ENCODE results near the gene HOXA3.

HOXA3 gene

DNA sequence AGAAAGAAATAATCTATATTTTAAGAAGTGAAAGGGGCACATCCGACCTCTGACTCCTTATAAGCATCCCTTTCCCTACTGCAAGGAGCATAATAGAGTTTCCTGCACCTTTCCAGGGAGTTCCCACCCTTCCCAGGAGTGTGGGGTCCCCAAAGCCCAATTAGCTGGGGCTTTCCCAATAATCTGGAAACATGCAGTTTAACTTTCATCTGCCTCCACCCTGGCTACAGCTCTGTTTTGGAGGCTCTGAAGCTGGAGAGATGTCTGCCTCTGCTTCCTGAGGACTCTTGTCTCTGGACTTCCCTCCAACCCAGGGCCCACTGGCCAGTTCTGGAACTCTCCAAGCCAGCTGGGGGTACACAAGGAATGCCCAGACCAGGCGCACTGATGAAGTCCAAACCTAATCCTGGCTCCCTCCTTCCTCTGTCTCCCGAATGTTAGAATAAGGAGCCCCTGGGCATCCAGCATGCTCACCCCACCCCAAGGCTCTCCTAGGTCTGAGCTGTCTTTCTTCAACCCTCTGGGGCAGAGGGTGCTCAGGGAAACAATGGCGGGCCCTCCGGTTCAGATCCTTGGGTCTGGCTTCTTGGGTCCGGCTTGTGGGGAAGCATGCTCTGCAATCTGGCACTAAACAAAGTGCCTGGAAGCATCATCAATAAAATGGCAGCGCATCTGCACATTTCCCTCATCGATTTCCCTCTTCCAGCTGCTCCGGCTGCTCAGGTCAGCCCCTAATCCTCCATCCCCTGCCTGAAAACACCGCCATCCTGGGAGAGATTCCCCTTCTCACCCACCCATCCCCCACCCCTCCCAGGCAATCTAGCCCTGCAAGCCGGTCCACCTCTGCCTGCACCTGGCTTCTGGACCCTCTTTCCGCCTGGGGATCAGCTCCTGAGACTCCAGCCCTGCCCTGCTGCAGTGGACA lies 35.2 kb downstream of the HOXA3 start:
- H3K36me3 ChIP-seq (ENCODE audit: low read depth), result no peaks in the 10 kb centered on the region; the same call in 1 of the 2 replicates
- peaks cover 12% of the 10 kb centered on the region for H3K4me1 ChIP-seq (ENCODE audit: insufficient read depth, poor library complexity, severe bottlenecking)
- ATAC-seq (ENCODE audit: low read depth) (no peak), DNase-seq (ENCODE audit: low spot score) (no peak)
- TF ChIP-seq, protein P1, sequence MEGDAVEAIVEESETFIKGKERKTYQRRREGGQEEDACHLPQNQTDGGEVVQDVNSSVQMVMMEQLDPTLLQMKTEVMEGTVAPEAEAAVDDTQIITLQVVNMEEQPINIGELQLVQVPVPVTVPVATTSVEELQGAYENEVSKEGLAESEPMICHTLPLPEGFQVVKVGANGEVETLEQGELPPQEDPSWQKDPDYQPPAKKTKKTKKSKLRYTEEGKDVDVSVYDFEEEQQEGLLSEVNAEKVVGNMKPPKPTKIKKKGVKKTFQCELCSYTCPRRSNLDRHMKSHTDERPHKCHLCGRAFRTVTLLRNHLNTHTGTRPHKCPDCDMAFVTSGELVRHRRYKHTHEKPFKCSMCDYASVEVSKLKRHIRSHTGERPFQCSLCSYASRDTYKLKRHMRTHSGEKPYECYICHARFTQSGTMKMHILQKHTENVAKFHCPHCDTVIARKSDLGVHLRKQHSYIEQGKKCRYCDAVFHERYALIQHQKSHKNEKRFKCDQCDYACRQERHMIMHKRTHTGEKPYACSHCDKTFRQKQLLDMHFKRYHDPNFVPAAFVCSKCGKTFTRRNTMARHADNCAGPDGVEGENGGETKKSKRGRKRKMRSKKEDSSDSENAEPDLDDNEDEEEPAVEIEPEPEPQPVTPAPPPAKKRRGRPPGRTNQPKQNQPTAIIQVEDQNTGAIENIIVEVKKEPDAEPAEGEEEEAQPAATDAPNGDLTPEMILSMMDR (IDR thresholded peaks at IDR 0.05; ENCODE audit: poor library complexity, severe bottlenecking), result no peak
- H3K27me3 ChIP-seq (ENCODE audit: insufficient read depth, poor library complexity, severe bottlenecking), result no peaks in the 10 kb centered on the region
- H3K4me3 ChIP-seq (ENCODE audit: severe bottlenecking), result no peak overlapping the region
- no peak overlapping the region for H3K27ac ChIP-seq (ENCODE audit: poor library complexity, severe bottlenecking)
- H3K9me3 ChIP-seq (ENCODE audit: severe bottlenecking), result no peaks in the 10 kb centered on the region

DNA sequence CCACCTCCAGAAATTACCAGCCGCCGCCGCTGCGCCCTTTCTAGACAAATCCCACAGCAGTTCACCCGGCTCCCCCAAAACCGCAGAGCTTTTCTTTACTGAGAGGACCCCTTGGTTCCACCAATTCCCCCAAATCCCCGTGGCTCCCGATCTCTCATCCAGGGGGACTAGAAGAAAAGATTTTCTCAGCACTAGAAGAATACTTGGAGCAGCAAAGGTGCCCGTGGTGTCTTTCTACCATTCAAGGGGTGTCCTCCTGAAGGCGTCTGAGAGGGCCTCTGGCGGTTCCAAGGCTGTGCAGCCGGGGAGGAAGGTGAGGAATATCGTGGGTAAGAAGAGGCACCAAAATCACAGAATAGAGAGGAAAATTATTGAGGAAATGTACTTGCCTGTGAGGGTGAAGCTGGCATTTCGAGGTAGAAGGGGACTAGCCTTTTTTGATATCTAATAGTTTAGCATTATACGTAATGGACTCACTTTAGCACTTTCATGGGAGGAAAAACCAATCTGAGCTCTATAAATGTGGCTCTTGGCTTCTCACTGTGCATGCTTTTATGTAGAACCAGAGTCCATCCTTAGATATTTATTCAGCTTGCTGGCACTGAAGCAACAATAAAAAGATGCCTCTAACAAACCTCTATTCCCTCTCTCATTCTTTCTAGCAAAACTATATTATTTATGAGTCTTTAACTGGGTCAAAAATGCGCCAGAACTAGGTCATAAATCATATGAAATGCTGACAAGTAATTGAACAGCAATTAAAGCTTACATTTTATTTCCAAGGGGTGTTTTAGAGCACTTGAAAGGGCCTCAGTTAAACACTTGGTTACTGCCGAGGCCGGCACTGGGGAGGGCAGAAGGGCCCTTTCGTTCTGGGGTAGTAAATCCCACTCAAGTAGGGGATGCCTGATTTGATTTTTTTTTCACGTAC lies 36.1 kb downstream of the HOXA3 start:
- no peak for DNase-seq (ENCODE audit: low spot score)

DNA sequence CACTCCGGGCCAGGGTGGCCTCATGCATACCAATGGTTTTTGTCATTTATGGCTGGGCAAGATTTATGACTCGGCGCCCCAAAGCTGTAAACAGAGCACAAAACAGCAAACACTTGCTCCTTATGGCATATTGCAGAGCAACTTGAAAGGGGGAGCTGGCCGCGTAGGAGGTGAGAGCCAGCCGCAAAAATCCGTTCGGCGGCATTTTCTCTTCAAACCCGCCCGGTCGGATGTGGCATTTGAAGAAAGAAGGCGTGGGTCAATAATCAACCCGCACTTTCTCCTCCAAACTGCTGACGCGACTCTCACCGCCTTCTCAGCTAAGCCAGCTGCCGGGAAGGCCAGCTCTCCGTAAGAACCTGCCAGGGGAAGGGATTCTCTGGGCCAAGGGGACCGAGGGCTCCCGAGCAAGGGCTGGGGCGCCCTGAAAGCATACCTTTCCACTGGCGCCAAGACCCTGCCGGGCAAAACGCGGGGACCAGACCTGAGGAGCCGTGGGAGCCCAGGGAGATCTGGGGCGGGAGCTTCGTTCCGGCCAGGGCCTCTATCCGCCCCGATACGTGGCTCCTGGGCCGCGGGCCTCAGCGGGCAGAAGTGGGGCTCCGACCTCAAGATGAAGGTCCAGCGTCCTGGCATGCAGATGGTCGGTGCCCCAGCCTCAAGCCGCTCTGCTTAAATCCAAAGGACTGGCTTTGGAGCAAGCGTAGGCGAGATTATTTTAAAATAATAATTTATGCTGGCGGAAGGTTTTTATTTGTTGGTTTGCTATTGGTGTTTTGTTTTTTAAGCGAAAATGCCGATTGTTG lies 37.0 kb downstream of the HOXA3 start:
- H3K36me3 ChIP-seq (ENCODE audit: low read depth), result no peaks in the 10 kb centered on the region; the same call in 1 of the 2 replicates
- no peaks in the 10 kb centered on the region for H3K27me3 ChIP-seq (ENCODE audit: insufficient read depth, poor library complexity, severe bottlenecking)
- H3K4me1 ChIP-seq (ENCODE audit: insufficient read depth, poor library complexity, severe bottlenecking), result peaks cover 29% of the 10 kb centered on the region
- DNase-seq (ENCODE audit: low spot score), result no peak
- ATAC-seq (ENCODE audit: low read depth), result peak; percentile 39
- no peaks in the 10 kb centered on the region for H3K9me3 ChIP-seq (ENCODE audit: severe bottlenecking)
- TF ChIP-seq, protein P1 (IDR thresholded peaks at IDR 0.05; ENCODE audit: poor library complexity, severe bottlenecking), result no peak
- peak overlapping the region; percentile 86 for H3K27ac ChIP-seq (ENCODE audit: poor library complexity, severe bottlenecking)
- H3K4me3 ChIP-seq (ENCODE audit: severe bottlenecking), result peak overlapping the region; percentile 21

More for the DNA sequence above, 36.1 kb downstream of the HOXA3 start:
- no peaks in the 10 kb centered on the region; the same call in 1 of the 2 replicates for H3K36me3 ChIP-seq (ENCODE audit: low read depth)
- H3K9me3 ChIP-seq (ENCODE audit: severe bottlenecking), result no peaks in the 10 kb centered on the region
- peak overlapping the region; percentile 86 for H3K27ac ChIP-seq (ENCODE audit: poor library complexity, severe bottlenecking)
- peaks cover 20% of the 10 kb centered on the region for H3K4me1 ChIP-seq (ENCODE audit: insufficient read depth, poor library complexity, severe bottlenecking)
- TF ChIP-seq, protein P1 (IDR thresholded peaks at IDR 0.05; ENCODE audit: poor library complexity, severe bottlenecking), result no peak
- H3K27me3 ChIP-seq (ENCODE audit: insufficient read depth, poor library complexity, severe bottlenecking), result no peaks in the 10 kb centered on the region
- ATAC-seq (ENCODE audit: low read depth), result no peak
- H3K4me3 ChIP-seq (ENCODE audit: severe bottlenecking), result peak overlapping the region; percentile 21

DNA sequence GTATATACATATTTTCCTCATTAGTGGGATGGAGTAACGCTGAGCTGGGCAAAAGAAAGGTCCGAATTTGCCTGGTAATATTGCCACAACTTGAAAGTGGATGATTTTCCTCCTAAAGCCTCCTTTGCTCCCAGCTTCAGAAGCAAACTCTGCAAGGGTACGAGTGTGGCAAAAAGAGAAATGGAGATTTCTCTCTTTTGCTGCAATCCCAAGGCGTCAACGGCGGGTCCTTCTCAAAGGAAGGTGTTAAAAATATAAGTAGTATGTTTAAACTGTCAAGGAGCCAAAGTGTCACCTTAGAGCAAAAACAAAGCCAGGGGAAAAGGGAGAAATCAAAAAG lies 37.5 kb downstream of the HOXA3 start:
- H3K27ac ChIP-seq (ENCODE audit: poor library complexity, severe bottlenecking), result peak overlapping the region; percentile 86
- H3K4me3 ChIP-seq (ENCODE audit: severe bottlenecking), result peak overlapping the region; percentile 21
- no peaks in the 10 kb centered on the region for H3K27me3 ChIP-seq (ENCODE audit: insufficient read depth, poor library complexity, severe bottlenecking)

More for the DNA sequence above, 37.5 kb downstream of the HOXA3 start:
- H3K9me3 ChIP-seq (ENCODE audit: severe bottlenecking), result no peaks in the 10 kb centered on the region
- TF ChIP-seq, protein P1 (IDR thresholded peaks at IDR 0.05; ENCODE audit: poor library complexity, severe bottlenecking), result no peak
- peaks cover 29% of the 10 kb centered on the region for H3K4me1 ChIP-seq (ENCODE audit: insufficient read depth, poor library complexity, severe bottlenecking)
- no peak for ATAC-seq (ENCODE audit: low read depth)
- H3K36me3 ChIP-seq (ENCODE audit: low read depth), result no peaks in the 10 kb centered on the region; the same call in 1 of the 2 replicates
- DNase-seq (ENCODE audit: low spot score), result no peak

All from RWPE2 (cell line).